ENCODE data around the gene HBZ.

HBZ gene

DNA sequence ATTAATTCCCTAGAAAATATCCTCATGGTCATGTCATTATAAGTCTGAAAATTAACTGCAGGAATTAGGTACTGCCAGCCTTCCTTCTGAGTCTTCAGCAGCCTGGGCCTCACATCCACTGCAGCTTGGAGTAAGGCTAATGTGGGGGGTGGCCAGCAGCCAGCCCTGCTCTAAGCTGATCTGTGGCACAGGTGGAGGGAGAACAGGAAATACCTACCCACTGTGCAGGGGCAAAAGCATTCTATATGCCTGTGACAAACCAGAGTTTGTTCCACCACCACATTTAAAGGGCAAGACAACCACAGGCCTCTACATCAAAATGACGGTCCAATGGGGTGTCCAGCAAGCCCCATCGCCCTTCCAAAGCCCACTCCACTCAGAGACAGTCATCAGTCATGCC, 23.4 kb upstream of the HBZ start:
- Histone ChIP-seq H3K79me2 (ENCODE audit: insufficient read depth, low read length) (no peaks in the 10 kb centered on the region), H3K9me2 (replicated peaks; ENCODE audit: low read depth, low read length) (no peaks in the 10 kb centered on the region), H3F3A (ENCODE audit: low read depth) (0 out of 2 replicates have a peak, but pooled peaks cover 3% of the 10 kb centered on the region), H3K27me3 (ENCODE audit: insufficient read depth, low read length, poor library complexity, severe bottlenecking) (no peaks in the 10 kb centered on the region), H2AFZ (ENCODE audit: low read length) (no peak overlapping the region), H3K4me3 (ENCODE audit: low read length, poor library complexity, severe bottlenecking) (peak overlapping the region; percentile 25), H4K20me1 (ENCODE audit: insufficient read depth, low read length, poor library complexity, severe bottlenecking) (no peaks in the 10 kb centered on the region), H3K4me1 (ENCODE audit: insufficient read depth, low read length, poor library complexity, severe bottlenecking) (peaks cover 9% of the 10 kb centered on the region), H3K4me2 (ENCODE audit: low read depth, low read length, poor library complexity, severe bottlenecking) (peak overlapping the region; percentile 57), H3K36me3 (ENCODE audit: insufficient read depth, low read length) (no peaks in the 10 kb centered on the region), H3K9me3 (ENCODE audit: insufficient read depth, low read depth, low read length) (no peaks in the 10 kb centered on the region), H3K9ac (ENCODE audit: low read depth, low read length, poor library complexity, severe bottlenecking) (no peak overlapping the region)
- TF ChIP-seq EZH2phosphoT487 (IDR thresholded peaks at IDR 0.05; ENCODE audit: borderline replicate concordance): no peak
- TF ChIP-seq, protein P1, sequence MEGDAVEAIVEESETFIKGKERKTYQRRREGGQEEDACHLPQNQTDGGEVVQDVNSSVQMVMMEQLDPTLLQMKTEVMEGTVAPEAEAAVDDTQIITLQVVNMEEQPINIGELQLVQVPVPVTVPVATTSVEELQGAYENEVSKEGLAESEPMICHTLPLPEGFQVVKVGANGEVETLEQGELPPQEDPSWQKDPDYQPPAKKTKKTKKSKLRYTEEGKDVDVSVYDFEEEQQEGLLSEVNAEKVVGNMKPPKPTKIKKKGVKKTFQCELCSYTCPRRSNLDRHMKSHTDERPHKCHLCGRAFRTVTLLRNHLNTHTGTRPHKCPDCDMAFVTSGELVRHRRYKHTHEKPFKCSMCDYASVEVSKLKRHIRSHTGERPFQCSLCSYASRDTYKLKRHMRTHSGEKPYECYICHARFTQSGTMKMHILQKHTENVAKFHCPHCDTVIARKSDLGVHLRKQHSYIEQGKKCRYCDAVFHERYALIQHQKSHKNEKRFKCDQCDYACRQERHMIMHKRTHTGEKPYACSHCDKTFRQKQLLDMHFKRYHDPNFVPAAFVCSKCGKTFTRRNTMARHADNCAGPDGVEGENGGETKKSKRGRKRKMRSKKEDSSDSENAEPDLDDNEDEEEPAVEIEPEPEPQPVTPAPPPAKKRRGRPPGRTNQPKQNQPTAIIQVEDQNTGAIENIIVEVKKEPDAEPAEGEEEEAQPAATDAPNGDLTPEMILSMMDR (conservative IDR thresholded peaks at IDR 0.05; ENCODE audit: low read length): no peak

DNA sequence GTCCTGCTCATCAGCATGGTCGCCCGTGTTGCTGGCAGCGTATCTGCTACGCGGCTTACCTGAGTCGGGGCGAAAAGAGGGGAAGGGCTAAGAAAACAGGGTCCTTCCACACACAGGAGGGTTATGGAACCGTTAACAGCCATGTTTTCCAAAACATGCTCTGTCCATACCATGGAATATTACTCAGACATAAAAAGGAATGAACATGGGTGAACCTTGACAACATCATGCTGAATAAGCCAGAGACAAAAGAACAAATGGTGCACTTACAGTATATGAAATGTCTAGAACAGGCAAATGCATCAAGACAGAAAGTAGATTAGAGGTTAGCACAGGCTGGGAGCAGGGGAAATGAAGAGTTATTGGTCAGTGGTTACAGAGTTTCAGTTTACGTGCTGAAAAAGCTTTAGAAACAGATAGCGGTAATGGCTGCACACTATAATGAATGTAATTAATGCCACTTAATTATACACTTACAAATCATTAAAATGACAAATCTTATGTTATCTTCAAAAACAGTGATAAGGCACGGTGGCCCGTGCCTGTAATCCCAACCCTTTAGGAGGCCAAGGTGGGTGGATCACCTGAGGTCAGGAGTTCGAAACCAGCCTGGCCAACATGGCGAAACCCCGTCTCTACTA, 21.8 kb upstream of the HBZ start:
- no peak for TF ChIP-seq EZH2phosphoT487 (IDR thresholded peaks at IDR 0.05; ENCODE audit: borderline replicate concordance)
- TF ChIP-seq, protein P1 (conservative IDR thresholded peaks at IDR 0.05; ENCODE audit: low read length): no peak
- H3K79me2 ChIP-seq (ENCODE audit: insufficient read depth, low read length): no peaks in the 10 kb centered on the region
- H3K4me2 ChIP-seq (ENCODE audit: low read depth, low read length, poor library complexity, severe bottlenecking): no peak overlapping the region

DNA sequence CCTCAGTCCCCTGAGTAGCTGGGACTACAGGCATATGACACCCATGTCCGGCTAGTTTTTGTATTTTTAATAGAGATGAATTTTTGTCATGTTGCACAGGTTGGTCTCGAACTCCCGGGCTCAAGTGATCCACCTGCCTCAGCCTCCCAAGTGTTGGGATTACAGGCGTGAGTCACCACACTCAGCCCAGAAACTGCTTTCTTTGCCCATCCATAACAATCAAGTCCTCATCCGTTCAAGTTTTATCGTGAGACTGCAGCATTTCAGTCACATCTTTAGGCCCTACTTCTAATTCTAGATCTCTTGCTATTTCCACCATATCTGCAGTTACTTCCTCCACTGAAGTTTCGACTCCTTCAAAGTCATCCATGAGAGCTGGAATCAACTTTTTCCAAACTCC, 20.3 kb upstream of the HBZ start:
- no peaks in the 10 kb centered on the region for H3K9me3 ChIP-seq (ENCODE audit: insufficient read depth, low read depth, low read length)

More for the DNA sequence above, 21.8 kb upstream of the HBZ start:
- H3K4me3 ChIP-seq (ENCODE audit: low read length, poor library complexity, severe bottlenecking): no peak overlapping the region
- no peaks in the 10 kb centered on the region for H3K9me3 ChIP-seq (ENCODE audit: insufficient read depth, low read depth, low read length)
- H3K27me3 ChIP-seq (ENCODE audit: insufficient read depth, low read length, poor library complexity, severe bottlenecking): no peaks in the 10 kb centered on the region
- H3F3A ChIP-seq (ENCODE audit: low read depth): 0 out of 2 replicates have a peak, but pooled peaks cover 3% of the 10 kb centered on the region
- H3K36me3 ChIP-seq (ENCODE audit: insufficient read depth, low read length): no peaks in the 10 kb centered on the region
- no peaks in the 10 kb centered on the region for H3K9me2 ChIP-seq (replicated peaks; ENCODE audit: low read depth, low read length)
- no peaks in the 10 kb centered on the region for H4K20me1 ChIP-seq (ENCODE audit: insufficient read depth, low read length, poor library complexity, severe bottlenecking)
- H2AFZ ChIP-seq (ENCODE audit: low read length): no peak overlapping the region
- H3K9ac ChIP-seq (ENCODE audit: low read depth, low read length, poor library complexity, severe bottlenecking): no peak overlapping the region
- H3K4me1 ChIP-seq (ENCODE audit: insufficient read depth, low read length, poor library complexity, severe bottlenecking): peaks cover 9% of the 10 kb centered on the region

More for the DNA sequence above, 20.3 kb upstream of the HBZ start:
- Histone ChIP-seq H3K4me2 (ENCODE audit: low read depth, low read length, poor library complexity, severe bottlenecking) (no peak overlapping the region), H3K4me3 (ENCODE audit: low read length, poor library complexity, severe bottlenecking) (no peak overlapping the region), H3K79me2 (ENCODE audit: insufficient read depth, low read length) (no peaks in the 10 kb centered on the region), H3K9me2 (replicated peaks; ENCODE audit: low read depth, low read length) (no peaks in the 10 kb centered on the region), H3K9ac (ENCODE audit: low read depth, low read length, poor library complexity, severe bottlenecking) (no peak overlapping the region), H4K20me1 (ENCODE audit: insufficient read depth, low read length, poor library complexity, severe bottlenecking) (no peaks in the 10 kb centered on the region), H3F3A (ENCODE audit: low read depth) (0 out of 2 replicates have a peak, but pooled peaks cover 3% of the 10 kb centered on the region), H3K36me3 (ENCODE audit: insufficient read depth, low read length) (no peaks in the 10 kb centered on the region), H3K4me1 (ENCODE audit: insufficient read depth, low read length, poor library complexity, severe bottlenecking) (peaks cover 9% of the 10 kb centered on the region), H3K27me3 (ENCODE audit: insufficient read depth, low read length, poor library complexity, severe bottlenecking) (no peaks in the 10 kb centered on the region), H2AFZ (ENCODE audit: low read length) (no peak overlapping the region)
- no peak for TF ChIP-seq EZH2phosphoT487 (IDR thresholded peaks at IDR 0.05; ENCODE audit: borderline replicate concordance)
- TF ChIP-seq, protein P1 (conservative IDR thresholded peaks at IDR 0.05; ENCODE audit: low read length): no peak
